HG02884 (cell line): ENCODE measurements around the gene SLC17A5.
A peak's percentile ranks its signal among the peaks of the same experiment; 100 is the strongest.
"Not testable (repeated sequence)": the region's sequence is repeated elsewhere in the genome, so short reads cannot be mapped to it uniquely, and the experiment has no call there.

Experiments
- ATAC-seq: cut with Tn5 transposase; IDR thresholded peaks from one replicate; pipeline ENCODE4 v1.9.1; 2021; ENCODE audit warnings: mild to moderate bottlenecking, moderate library complexity; ENCODE audit not compliant: unreplicated experiment

Gene SLC17A5

GRCh38 chr6:73618082-73618481, 35.7 kb downstream of the SLC17A5 start:
- ATAC-seq: not testable (repeated sequence)

- no peak for ATAC-seq
Measured at GRCh38 chr6:73614802-73615201, 39.0 kb downstream of the SLC17A5 start.

DNA sequence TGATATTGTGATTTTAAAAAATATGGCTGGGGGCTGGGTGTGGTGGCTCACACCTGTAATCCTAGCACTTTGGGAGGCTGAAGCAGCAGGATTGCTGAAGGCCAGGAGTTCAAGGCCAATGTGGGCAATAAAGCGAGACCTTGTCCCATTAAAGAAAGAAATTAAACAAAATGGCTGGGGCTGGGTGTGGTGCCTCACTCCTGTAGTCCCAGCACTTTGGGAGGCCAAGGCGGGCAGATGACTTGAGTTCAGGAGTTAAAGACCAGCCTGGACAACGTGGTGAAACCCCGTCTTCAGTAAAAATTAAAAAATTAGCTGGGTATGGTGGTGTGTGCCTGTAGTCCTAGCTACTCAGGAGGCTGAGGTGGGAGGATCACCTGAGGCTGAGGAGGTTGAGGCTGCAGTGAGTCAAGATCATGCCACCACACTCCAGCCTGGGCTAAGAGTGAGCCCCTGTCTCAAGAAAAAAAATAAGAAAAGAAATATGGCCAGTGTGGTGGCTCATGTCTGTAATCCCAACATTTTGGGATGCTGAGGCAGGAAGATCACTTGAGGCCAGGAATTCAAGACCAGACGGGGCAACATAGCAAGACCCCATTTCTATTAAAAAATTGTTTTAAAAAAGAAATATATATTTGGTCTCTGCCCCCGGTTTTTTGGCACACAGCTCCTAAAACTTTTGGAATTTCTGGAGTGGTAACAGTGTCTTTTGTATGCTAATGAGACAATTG, 39.8 kb downstream of the SLC17A5 start:
- ATAC-seq: no peak

DNA sequence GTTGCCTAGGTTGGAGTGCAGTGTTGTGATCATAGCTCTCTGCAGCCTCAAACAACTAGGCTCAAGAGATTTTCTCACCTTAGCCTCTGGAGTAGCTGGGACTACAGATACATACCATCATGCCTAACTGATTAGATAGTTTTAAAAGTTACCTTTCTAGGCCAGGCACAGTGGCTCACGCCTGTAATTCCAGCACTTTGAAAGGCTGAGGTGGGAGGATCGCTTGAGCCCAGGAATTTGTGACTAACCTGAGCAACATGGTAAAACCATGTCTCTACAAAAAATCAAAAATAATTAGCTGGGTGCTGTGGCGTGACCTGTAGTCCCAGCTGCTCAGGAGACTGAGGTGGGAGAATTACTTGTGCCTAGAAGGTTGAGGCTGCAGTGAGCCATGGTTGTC, 41.2 kb downstream of the SLC17A5 start:
- no peak for ATAC-seq

- ATAC-seq: no peak
Measured at GRCh38 chr6:73610444-73611275, 43.1 kb downstream of the SLC17A5 start.

GRCh38 chr6:73608761-73609160, 45.0 kb downstream of the SLC17A5 start:
- ATAC-seq: no peak

DNA sequence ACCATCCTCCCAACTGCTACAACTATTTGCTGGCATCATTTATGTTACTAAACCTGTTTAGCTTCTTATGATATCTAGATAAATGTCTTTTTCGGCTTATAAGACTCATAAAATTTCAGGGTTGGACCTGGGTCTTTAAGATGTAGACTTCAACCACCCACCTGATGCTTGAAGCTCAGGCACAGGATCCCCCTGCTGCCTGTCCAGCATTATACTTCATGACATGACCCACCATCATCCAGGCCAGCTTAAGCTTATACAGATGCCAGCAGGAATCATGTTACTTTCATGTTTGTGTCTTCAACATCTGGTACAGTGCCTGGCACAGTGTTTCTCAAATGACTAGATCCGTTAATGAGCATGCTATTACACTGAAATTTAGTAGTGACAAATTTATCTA, 47.4 kb downstream of the SLC17A5 start:
- no peak for ATAC-seq

GRCh38 chr6:73604461-73604860, 49.3 kb downstream of the SLC17A5 start:
- ATAC-seq: no peak

DNA sequence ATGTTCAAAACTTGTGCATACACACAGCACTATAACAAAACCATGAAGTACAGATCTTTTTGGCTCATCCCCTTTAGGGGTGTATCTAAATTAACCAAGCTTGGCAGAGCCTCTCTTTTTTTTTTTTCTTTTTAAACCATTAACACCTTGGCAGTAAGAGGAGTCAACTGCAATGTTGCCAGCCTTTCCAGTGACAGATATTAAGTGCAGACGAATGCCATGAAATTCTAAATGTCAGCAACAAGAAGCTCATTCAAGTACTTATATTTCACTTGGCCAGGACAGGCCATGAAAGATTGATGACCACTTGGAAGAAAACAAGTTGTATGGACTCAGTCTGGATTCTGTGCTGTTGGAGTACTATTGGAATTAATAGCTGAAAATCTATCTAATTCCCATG, 49.8 kb downstream of the SLC17A5 start:
- ATAC-seq: no peak

DNA sequence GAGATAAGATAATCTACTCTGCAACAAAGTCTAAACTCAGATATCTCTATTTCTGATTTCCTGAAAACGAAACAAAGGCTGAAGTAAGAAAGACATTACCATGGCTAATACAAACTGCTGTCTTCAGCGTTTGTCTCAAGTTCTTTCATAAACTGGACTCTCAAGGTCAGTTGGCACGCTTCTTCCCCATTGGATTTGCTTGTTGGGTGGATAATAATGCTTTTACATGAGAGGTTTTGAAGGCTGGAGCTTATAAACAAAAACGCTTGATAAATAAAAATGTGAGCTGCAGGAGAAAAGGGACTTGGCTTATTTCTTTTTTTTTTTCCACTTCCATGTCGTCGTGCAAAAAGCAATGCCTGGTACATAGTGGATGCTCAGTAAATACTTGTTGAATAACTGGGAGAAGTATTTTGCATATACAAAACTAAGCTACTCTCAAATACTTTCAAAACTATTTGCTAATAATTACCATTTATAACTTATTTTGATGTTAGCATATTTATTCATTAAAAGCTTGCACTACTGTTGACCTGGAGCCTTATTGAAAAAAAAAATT, 67.3 kb downstream of the SLC17A5 start:
- no peak for ATAC-seq

DNA sequence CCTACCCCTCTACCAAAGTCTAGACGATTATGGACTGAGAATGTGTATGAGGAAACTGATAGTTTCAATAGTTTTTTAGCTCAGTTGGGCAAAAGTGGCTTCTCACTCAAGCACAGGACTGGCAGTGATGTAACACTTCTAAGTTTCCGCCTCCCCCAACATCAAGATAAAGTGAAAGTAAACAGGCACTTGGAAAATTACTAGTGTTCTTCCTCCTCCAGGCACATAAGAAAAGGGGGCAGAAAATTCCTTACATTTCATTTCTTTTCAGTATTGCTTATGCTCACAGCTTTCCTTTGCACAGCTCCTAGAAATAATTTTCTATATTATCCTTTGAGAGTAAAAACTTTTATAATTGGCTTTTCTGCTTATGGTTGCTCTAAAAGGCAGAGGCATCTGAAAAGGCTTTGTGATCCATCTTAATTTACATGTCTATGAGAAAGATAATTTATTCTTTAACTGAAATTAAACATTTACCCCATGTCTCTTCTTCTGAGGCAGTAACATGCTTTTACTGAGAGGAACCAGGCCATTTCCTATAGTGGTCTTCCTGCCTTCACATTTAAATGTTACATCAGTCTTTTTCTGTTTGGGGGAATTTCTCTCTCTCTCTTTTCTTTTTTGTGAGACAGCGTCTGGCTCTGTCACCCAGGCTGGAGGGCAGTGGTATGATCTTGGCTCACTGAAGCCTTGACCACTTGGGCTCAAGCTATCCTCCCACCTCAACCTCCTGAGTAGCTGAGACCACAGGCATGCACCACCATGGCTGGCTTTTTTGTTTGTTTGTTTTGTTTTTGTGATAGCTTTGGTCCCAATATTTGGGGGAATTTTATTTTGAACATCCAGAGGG, 68.0 kb downstream of the SLC17A5 start:
- ATAC-seq: peak; percentile 79

GRCh38 chr6:73581293-73581692, 72.5 kb downstream of the SLC17A5 start:
- no peak for ATAC-seq

GRCh38 chr6:73580247-73581149, 73.3 kb downstream of the SLC17A5 start:
- ATAC-seq: peak; percentile 86

GRCh38 chr6:73579851-73580246, 73.9 kb downstream of the SLC17A5 start:
- ATAC-seq: peak; percentile 2

GRCh38 chr6:73579389-73579788, 74.4 kb downstream of the SLC17A5 start:
- no peak for ATAC-seq

- ATAC-seq: no peak
Measured at GRCh38 chr6:73577676-73578075, 76.1 kb downstream of the SLC17A5 start.

GRCh38 chr6:73572531-73572930, 81.3 kb downstream of the SLC17A5 start:
- ATAC-seq: not testable (repeated sequence)

DNA sequence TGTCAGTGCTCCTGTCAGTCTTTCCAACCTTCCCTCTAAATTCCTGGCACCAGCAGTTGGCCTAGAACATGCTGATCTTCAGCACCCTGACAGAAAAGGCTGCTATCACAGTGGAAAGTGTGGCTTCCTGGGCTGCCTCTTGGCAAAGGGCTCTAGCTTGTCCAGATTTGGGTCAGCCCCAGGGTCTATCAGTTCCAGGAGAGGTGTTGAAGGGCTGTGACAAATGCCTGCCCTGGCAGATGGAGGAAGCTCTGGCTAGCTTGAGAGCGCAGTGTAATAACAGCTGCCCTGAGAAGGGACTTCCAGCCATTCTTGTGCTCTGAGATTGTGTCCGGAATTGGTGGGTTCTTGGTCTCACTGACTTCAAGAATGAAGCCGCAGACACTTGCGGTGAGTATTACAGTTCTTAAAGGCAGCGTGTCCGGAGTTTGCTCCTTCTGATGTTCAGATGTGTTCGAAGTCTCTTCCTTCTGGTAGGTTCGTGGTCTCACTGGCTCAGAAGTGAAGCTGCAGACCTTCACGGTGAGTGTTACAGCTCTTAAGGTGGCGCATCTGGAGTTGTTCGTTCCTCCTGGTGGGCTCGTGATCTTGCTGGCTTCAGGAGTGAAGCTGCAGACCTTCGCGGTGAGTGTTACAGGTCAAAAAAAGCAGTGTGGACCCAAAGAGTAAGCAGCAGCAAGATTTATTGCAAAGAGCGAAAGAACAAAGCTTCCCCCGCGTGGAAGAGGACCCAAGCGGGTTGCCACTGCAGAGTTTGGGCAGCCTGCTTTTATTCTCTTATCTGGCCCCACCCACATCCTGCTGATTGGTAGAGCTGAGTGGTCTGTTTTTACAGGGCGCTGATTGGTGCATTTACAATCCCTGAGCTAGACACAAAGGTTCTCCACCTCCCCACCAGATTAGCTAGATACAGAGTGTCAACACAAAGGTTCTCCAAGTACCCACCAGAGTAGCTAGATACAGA, 82.3 kb downstream of the SLC17A5 start:
- ATAC-seq: not testable (repeated sequence)

GRCh38 chr6:73569121-73569520, 84.7 kb downstream of the SLC17A5 start:
- no peak for ATAC-seq
